BJ (cell line): ENCODE results near the gene ALPK1. TPM values are rescaled to one million over a fixed set of nuclear protein-coding genes. Genes with fewer than 3 reads are reported as not detected.

Experiments
- CTCF ChIA-PET: fragments of 350-600 bp; formaldehyde crosslinking; extraction: SDS; loops from one replicate; lab custom pipeline; 2021; ENCODE audit warnings: antibody characterized with exemption, inconsistent platforms; lab: Yijun Ruan, JAX
- POLR2A ChIA-PET: fragments of 300-600 bp; sonication (Branson Sonifier 250); formaldehyde crosslinking; extraction: SDS; loops from one replicate; lab custom pipeline; 2021; ENCODE audit warnings: antibody characterized with exemption; lab: Charles Lee
- DNase-seq: peaks from one replicate; pipeline ENCODE4 v3.0.0-alpha.2; 2011; ENCODE audit warnings: low read depth
- H3K27me3 ChIP-seq: 2 replicates; pipeline ENCODE4 v1.6.0; 2011; ENCODE audit warnings: low read length; ENCODE audit not compliant: control insufficient read depth, insufficient read depth
- H3K36me3 ChIP-seq: 2 replicates; pipeline ENCODE4 v1.5.1; 2011; ENCODE audit warnings: low read length; ENCODE audit not compliant: control insufficient read depth, insufficient read depth
- H3K4me3 ChIP-seq: 2 replicates; pipeline ENCODE4 v1.5.1; 2011; ENCODE audit warnings: low read depth, mild to moderate bottlenecking, control low read depth, low read length
- CTCF ChIP-seq: IDR thresholded peaks from 2 replicates; pipeline ENCODE4 v1.5.1; 2011; ENCODE audit warnings: low read depth, mild to moderate bottlenecking, control low read depth, inconsistent platforms, low read length, moderate library complexity; ENCODE audit not compliant: insufficient read depth
- polyA plus RNA-seq: library from polyadenylated mRNA; depleted of rRNA; stranded (reverse); fragments of >200 nt; gene quantifications from 2 replicates; pipeline ENCODE4 v1.2.3, GENCODE V29; 2011

The ALPK1 gene
- polyA plus RNA-seq, 1 experiment, result 7.6 TPM

- CTCF ChIA-PET, result interaction anchor here (0.6 kb wide), 1 partner anchor 39 kb away, joined by 3 read pairs; no protein-coding TSS in a partner anchor
- POLR2A ChIA-PET, result no interaction called here
Measured at GRCh38 chr4:112287258-112287989, 9.7 kb upstream of the ALPK1 start.

GRCh38 chr4:112288455-112288854 lies 8.7 kb upstream of the ALPK1 start:
- TF ChIP-seq CTCF, result no peak
- Histone ChIP-seq H3K27me3 (no peaks in the 10 kb centered on the region), H3K36me3 (no peaks in the 10 kb centered on the region), H3K4me3 (no peak overlapping the region)
- DNase-seq, result no peak
- ChIA-PET POLR2A (no interaction called here), CTCF (no interaction called here)

More at GRCh38 chr4:112287258-112287989, 9.7 kb upstream of the ALPK1 start:
- H3K27me3 ChIP-seq, result no peaks in the 10 kb centered on the region
- DNase-seq, result no peak
- no peak for TF ChIP-seq CTCF
- H3K36me3 ChIP-seq, result no peaks in the 10 kb centered on the region
- no peak overlapping the region for H3K4me3 ChIP-seq

GRCh38 chr4:112289407-112290253 lies 7.5 kb upstream of the ALPK1 start:
- no peak for DNase-seq
- no peak overlapping the region for H3K4me3 ChIP-seq
- ChIA-PET CTCF (no interaction called here), POLR2A (no interaction called here)
- no peak for TF ChIP-seq CTCF
- no peaks in the 10 kb centered on the region for H3K36me3 ChIP-seq
- no peaks in the 10 kb centered on the region for H3K27me3 ChIP-seq

GRCh38 chr4:112290341-112290740 lies 6.8 kb upstream of the ALPK1 start:
- ChIA-PET CTCF (no interaction called here), POLR2A (no interaction called here)
- Histone ChIP-seq H3K27me3 (no peaks in the 10 kb centered on the region), H3K36me3 (no peaks in the 10 kb centered on the region), H3K4me3 (no peak overlapping the region)
- DNase-seq, result no peak
- no peak for TF ChIP-seq CTCF

GRCh38 chr4:112299721-112300120 lies 2.6 kb downstream of the ALPK1 start:
- Histone ChIP-seq H3K4me3 (no peak overlapping the region), H3K36me3 (no peaks in the 10 kb centered on the region), H3K27me3 (no peaks in the 10 kb centered on the region)
- ChIA-PET POLR2A (no interaction called here), CTCF (no interaction called here)
- TF ChIP-seq CTCF, result no peak
- DNase-seq, result no peak
